Tibial nerve (tissue), 4 donors: ENCODE data around the gene TOR1AIP2.

Experiments used
- EP300 ChIP-seq, 2 donors: sonication (generic); formaldehyde crosslinking; IDR thresholded peaks; one replicate each; pipeline ENCODE4 v1.6.1; 2017; ENCODE audit warnings: antibody characterized with exemption in 2 of 2, mild to moderate bottlenecking in 1 of 2
- TF ChIP-seq, protein P1 (sequence below), 5 experiments: fragments of 200-600 bp in 3 of 5; fragments of 450-650 bp in 2 of 5; sonication (generic) in 3 of 5; IDR thresholded peaks; one replicate each; pipeline ENCODE4 v1.5.1; 2016 to 2019; ENCODE audit warnings: antibody characterized with exemption in 5 of 5, mild to moderate bottlenecking in 3 of 5, moderate library complexity in 2 of 5

DNA sequence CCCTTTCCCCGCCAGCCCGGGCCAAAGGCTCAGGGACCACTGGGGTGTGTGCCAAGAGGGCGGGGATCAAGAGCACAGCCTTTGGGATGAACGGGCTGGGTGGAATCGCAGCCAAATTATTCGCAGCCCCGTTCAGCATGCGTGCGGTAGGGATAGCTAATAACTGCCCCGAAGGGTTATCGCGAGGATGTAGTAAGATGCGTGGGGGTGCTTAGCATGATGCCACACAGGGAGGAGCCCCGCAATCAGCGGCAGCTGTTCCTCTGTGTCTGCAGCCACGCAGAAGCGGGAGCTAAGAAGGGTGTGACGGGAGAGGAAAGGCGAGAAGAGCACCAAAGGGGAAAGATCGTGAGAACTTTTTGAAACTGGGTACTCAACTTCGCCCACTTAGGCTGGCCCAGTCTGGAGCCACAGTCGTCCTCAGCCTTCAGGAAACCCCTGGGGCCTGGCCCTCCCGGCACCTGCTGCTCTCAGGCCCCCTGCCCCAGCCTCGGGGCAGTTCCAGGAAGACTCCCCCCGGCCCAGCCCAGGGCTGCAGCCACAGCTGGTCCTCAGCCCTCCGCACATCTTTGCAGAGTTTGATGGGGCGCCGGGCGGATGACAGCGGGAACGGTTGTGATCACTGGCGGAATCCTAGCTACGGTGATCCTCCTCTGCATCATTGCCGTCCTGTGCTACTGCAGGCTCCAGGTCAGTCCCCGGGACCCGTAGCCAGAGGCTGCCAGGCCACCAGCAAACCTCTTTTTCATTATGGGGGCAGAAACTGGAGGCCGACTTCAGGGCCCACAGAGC is 64.9 kb downstream of the TOR1AIP2 start:
- TF ChIP-seq, protein P1, sequence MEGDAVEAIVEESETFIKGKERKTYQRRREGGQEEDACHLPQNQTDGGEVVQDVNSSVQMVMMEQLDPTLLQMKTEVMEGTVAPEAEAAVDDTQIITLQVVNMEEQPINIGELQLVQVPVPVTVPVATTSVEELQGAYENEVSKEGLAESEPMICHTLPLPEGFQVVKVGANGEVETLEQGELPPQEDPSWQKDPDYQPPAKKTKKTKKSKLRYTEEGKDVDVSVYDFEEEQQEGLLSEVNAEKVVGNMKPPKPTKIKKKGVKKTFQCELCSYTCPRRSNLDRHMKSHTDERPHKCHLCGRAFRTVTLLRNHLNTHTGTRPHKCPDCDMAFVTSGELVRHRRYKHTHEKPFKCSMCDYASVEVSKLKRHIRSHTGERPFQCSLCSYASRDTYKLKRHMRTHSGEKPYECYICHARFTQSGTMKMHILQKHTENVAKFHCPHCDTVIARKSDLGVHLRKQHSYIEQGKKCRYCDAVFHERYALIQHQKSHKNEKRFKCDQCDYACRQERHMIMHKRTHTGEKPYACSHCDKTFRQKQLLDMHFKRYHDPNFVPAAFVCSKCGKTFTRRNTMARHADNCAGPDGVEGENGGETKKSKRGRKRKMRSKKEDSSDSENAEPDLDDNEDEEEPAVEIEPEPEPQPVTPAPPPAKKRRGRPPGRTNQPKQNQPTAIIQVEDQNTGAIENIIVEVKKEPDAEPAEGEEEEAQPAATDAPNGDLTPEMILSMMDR (IDR thresholded peaks at IDR 0.05) = no peak
- TF ChIP-seq EP300 (IDR thresholded peaks at IDR 0.05) = no peak
